Umbilical cord (tissue), 2 donors: Measurements from ENCODE around the gene ALDOB. TPM values are rescaled to one million over a fixed set of nuclear protein-coding genes. Genes with fewer than 3 reads are reported as not detected.

Experiments used
- DNase-seq: peaks from one replicate; pipeline ENCODE4 v3.0.0-alpha.2; 2015; ENCODE audit warnings: low spot score
- total RNA-seq: library from RNA; depleted of rRNA; stranded (reverse); fragments of >200 nt; gene quantifications from one replicate; pipeline ENCODE4 v1.2.3, GENCODE V29; 2014; ENCODE audit warnings: low replicate concordance; ENCODE audit not compliant: insufficient read depth

The ALDOB gene
- 4.8 TPM for total RNA-seq

DNA sequence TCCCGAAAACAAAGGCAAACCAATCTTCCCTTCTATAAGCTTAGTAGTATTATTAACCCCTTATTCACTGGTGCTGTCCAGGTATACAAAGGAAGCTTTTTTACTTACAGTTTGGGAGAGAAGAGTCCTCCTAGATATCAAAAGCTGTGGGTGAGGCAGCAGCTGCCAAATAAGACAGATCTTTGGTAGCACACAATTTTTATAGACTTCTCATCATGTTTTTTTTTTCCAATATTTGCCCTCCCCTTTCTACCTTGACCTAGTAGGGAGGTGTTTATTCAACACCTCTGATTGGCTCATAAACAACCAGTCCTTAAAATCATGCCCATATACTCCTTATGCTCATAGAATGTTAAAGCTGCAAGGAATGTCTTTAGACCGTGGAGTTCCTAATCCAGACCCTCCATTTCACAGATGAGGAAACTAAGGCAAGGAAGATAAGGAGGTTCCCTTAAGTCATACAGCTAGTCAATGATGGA is at the start of gene ALDOB:
ALDOB (minus strand) TSS at position 174 of the 479 bp plus-strand sequence. CDS start 4,887 bp downstream, outside the sequence.
- no peak for DNase-seq

DNA sequence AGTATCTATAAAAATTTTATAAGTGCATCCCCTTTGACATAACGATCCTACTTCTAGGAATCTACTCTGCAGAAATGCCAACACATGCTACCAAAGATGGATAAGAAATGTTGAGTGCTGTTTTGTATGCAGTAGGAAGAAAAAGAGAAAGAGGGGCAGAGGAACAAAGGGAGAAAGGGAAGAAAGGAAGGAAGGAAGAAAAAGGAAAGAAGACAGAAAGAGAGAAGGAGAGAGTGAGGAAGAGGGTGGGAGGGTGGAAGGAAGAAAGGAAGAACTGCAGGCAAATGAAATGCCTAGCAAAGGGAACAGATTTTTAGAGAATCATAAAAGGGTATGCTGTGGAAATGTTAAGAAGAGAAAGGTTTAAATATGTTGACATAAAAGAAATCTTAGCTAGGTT is 48.5 kb upstream of the ALDOB start:
- no peak for DNase-seq

DNA sequence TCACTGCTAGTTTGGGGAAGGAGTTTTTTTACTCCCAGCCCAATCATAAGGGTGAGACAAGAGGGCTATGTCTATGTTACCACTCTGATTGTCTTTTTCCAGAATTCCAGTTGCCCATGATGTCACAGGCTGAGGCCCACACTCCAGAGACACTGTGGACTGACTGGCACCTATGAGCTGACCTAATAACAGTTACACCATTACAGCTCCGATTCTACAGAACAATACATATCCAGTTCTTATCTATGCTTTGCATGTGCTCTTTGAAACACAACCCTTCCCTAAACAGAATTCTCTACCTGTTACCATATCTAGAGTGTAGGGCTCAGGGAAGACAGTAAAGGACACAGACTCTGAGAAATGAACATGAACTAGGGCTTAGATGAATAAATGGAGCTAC is 45.7 kb upstream of the ALDOB start:
- DNase-seq, result no peak

- DNase-seq, result no peak
Measured at GRCh38 chr9:101480386-101480785, 44.8 kb upstream of the ALDOB start.

- DNase-seq, result peak; percentile 40
Measured at GRCh38 chr9:101479338-101480030, 43.9 kb upstream of the ALDOB start.

DNA sequence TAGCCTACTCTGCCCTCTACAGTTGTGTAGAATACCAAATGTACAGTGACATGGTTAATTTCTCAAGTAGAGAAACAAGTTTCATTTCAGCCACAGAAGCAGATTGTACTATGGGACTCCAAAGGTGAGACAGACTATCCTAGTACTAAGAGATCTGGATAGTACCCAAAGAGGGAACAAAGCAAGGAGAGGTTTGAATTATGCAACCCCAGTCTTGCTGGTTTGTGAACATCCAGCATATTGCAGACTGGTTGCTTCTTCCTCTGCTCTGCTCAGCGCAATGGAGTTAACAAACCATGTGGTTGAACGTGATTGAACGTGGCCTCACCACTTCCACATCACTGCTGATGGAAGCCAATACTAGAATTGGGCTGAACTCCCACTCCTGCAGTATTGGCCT is 43.3 kb upstream of the ALDOB start:
- no peak for DNase-seq

DNA sequence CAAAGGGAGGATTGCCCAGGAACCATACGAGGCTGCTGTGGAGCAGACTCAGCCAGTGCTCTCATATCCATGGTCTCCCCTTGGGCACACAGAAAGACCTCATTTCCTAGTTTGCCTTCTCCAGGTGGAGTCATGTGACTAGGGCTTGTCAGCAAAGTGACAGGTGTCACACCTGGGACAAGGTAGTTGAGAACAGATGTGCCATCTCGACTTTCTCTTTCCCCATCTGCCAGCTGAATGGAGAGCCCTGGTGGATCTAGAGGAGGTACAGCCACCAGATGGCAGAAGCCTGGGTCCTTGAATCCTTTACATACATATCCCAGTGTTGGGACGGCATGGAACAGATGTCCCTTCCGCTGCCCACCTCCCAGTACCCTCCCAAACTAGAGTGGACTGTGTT is 42.9 kb upstream of the ALDOB start:
- DNase-seq, result no peak

- no peak for DNase-seq
Measured at GRCh38 chr9:101477736-101478135, 42.2 kb upstream of the ALDOB start.

DNA sequence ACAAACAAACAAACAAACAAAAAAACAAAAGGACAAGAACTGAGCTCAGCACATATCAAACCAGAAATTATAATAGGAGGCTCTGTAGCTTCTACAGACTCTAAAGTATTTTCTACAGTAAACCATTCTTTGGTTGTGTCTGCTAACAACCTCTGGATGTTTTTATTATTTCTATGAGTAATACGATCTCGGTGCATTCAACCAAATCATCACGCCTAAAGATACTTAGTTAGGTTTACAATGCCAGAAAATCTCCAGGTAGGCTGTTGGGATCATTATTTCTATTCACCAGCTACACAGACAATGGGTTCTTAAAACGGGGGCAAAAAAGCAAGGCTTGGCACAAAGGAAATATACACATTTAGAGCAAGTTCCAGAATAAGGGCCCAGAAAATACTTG is 41.6 kb upstream of the ALDOB start:
- no peak for DNase-seq

- DNase-seq, result no peak
Measured at GRCh38 chr9:101476576-101477208, 41.1 kb upstream of the ALDOB start.

DNA sequence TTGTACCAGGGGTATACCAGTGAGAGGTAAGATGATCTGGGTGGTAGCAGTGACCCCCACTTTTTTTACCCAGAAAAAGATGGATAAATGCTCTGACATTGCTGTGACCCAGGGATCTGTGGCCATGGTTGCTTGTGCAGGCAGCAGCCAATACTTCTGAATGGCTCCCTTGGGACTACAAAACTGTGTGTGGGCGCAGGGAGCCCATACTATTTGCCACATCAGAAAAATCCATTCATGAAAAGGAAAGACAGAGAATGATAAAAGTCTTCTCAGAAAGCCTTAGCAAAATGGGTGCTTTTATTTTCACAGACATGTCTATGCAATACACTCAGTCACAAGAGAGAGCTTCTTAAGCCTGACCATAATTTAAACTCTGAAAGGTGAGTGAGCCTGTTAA is 37.3 kb upstream of the ALDOB start:
- DNase-seq, result no peak

GRCh38 chr9:101470929-101471328 is 35.4 kb upstream of the ALDOB start:
- DNase-seq, result no peak

DNA sequence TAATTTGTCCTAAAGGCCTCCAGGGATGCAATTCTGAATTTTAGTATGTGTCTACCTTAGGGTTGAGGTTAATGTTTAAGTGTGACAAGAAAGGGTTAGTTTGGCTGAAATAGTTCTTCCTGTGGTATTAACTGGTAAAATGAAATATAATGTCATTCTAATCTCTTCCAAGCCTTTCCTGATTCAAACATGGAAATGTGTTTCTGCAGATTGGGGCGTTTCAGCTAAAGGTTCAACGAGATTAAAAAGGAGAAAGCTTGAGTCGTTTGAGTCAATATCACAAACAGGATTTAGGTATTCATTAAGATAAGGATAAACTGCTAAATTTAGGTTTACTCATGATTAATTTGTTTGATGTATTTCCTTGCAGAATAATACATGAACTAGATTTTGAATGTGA is 34.4 kb upstream of the ALDOB start:
- no peak for DNase-seq

- no peak for DNase-seq
Measured at GRCh38 chr9:101469026-101469425, 33.5 kb upstream of the ALDOB start.

DNA sequence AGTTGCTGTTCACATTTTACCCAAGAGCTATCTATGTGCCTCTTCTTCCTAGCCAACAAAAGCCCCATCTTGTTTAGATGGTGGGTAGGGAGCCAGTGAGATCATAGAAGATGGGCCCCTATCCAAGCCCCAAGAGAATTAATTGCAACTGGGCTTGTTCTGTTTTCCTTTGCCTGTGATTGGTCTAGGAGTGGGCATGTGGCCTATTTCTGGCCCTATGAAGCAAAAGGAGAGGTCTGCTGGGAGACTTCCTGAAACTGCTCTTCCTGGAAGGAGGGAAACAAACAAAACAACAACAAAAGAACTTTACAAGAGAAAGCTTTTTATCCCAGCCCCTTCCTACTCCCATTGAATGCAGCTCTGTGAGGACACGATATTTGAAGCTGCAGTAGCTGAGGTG is 32.5 kb upstream of the ALDOB start:
- no peak for DNase-seq

DNA sequence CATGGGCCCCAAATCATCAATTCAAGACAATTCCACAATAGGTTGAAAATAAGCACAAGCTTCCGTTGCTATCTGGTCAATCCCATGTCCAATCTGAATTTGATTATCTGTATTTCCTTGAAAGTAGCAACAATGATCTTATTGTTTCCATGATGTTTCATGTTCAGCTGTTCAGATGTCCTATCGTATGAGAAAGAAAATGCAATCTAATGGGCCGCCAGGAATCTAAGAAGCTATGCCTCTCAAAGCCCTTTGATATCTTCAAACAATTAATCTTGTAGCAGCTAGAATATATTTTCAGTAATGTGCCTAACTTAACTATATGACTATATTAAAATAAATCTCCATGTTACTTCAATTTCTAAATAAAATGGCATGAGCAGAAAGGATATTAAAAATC is 32.1 kb upstream of the ALDOB start:
- DNase-seq, result no peak

DNA sequence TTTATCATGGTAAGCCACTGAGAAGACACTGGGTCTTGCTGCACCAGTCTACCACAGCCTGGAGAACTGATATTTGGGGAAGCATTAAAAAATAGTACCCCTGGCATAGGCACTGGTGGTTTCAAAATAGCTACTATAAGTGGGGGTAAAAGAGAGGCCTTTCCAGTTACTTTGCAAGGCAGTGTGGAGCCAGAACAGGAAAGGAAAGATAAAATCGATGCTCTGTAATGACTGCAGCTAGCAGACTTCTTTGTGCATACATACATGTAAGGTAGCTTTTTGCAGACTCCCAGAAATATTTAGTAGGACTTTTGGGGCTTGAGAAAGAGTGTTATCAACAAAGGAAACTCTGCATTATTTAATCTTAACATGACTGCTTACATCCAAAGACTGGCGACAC is 31.3 kb upstream of the ALDOB start:
- no peak for DNase-seq

DNA sequence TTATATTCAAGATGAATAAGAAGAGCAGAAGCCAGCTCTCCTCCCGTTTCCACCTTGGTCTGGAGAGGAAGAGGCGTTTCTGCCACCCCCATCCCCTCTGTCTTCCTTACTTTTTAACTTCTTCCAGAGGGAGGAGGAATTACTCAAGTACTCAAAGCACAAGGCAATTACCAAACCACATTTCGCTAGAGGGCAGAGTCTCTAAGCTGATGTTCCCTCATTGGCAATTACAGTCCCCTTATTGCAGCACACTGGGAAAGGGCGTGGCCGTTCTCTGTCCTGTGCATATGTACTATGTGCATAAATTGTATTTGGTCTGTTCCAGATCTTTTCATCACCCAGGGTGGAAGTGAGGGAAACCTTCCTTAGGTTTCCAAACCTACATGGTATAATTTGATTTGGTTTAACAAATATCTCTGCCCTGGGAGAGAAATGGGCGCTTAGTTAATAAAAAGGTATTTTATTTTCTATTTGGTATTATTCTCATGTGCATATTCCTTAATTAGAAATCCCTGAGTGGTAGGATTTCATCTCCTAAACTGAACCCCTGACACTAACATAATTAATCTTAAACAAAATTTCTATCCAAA is 29.8 kb upstream of the ALDOB start:
- peak; percentile 43 for DNase-seq

- DNase-seq, result no peak
Measured at GRCh38 chr9:101463397-101463796, 27.8 kb upstream of the ALDOB start.

DNA sequence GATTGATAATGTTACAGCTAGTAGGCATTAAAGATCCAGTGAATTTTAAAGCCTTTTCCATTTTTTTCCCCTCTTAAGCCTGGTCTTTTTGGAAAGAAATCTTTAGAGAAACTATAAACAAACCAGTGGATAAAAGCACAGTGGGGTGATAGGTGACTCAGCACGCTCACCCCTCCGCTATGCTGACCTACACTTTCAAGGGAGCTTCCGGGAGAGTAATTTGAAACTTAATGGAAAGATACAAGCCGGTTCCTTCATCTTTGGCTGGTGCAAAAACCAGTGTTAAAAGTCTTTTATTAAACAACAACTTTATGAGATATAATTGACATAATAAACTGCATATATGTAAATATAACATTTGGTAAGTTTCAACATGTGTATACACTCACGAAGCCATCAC is 27.0 kb upstream of the ALDOB start:
- DNase-seq, result no peak

GRCh38 chr9:101460965-101461364 is 25.4 kb upstream of the ALDOB start:
- DNase-seq, result no peak

DNA sequence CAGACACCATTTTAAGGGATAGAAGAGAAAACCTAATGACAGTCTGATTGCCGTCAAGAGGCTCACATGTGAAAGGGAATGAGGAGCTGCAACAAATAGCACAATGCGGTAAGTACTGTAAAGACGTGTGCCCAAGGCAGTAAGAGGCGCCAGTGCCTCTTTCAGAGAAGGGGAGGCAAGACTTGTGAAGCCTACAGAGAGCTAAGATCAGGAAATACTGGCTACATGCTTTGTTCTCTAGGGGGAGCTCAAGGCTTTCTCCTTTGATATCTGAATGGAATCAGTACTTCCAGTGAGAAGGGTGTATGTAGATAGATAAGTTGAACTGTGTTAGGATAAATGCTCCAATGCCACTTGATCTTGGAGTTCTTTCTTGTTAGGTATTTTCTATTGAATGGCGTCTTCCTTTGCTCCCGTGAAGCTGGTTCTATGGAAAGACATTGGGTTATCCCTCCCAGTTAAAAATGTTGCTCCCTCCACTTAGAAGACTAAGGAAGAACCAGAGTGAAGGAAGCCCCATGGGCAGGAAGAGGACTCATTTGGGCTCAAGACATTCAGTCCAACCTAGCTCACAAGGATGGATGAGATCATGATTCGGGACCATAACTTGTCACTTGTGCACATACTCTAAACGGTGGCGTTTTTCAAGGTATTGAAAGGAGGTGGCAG is 23.5 kb upstream of the ALDOB start:
- DNase-seq, result peak; percentile 75
